GM19438 (cell line): Measurements from ENCODE around the gene OR2B6.

ENCODE experiments used
- ATAC-seq: cut with Tn5 transposase; IDR thresholded peaks from one replicate; pipeline ENCODE4 v1.9.1; 2021; ENCODE audit warnings: low read depth; ENCODE audit not compliant: unreplicated experiment

The OR2B6 gene

GRCh38 chr6:27994616-27995015 is 37.6 kb downstream of the OR2B6 start:
- ATAC-seq, result no peak

GRCh38 chr6:28000351-28001045 is 43.5 kb downstream of the OR2B6 start:
- no peak for ATAC-seq

GRCh38 chr6:28001351-28001750 is 44.3 kb downstream of the OR2B6 start:
- no peak for ATAC-seq

GRCh38 chr6:28001751-28002150 is 44.7 kb downstream of the OR2B6 start:
- no peak for ATAC-seq

- ATAC-seq, result no peak
These were observed 45.1 kb downstream of the OR2B6 start for GRCh38 chr6:28002161-28002560.

GRCh38 chr6:28003059-28003458 is 46.0 kb downstream of the OR2B6 start:
- ATAC-seq, result no peak

- no peak for ATAC-seq
These were observed 46.6 kb downstream of the OR2B6 start for GRCh38 chr6:28003661-28004060.

GRCh38 chr6:28004350-28005151 is 47.5 kb downstream of the OR2B6 start:
- ATAC-seq, result no peak

GRCh38 chr6:28005152-28005890 is 48.3 kb downstream of the OR2B6 start:
- ATAC-seq, result no peak

GRCh38 chr6:28005975-28006374 is 48.9 kb downstream of the OR2B6 start:
- ATAC-seq, result no peak
